Stomach (tissue), 4 donors: Measurements from ENCODE around the gene PTPRE.

Experiments
- POLR2A ChIP-seq, 4 donors: fragments of 450-650 bp; IDR thresholded peaks; one replicate each; pipeline ENCODE4 v1.6.1; 2016; ENCODE audit warnings: antibody characterized with exemption in 4 of 4, control low read depth in 2 of 4, mild to moderate bottlenecking in 1 of 4, moderate library complexity in 1 of 4
- POLR2AphosphoS5 ChIP-seq, 3 donors: sonication (generic); formaldehyde crosslinking; IDR thresholded peaks; one replicate each; pipeline ENCODE4 v1.6.1; 2016; ENCODE audit warnings: antibody characterized with exemption in 3 of 3
- TF ChIP-seq, protein P1 (sequence below), 7 experiments: fragments of 450-650 bp in 4 of 7; fragments of 200-600 bp in 3 of 7; sonication (generic) in 3 of 7; IDR thresholded peaks; one replicate each; pipeline ENCODE4 v1.5.1; 2016 to 2019; ENCODE audit warnings: antibody characterized with exemption in 7 of 7, control low read depth in 2 of 7, mild to moderate bottlenecking in 1 of 7

DNA sequence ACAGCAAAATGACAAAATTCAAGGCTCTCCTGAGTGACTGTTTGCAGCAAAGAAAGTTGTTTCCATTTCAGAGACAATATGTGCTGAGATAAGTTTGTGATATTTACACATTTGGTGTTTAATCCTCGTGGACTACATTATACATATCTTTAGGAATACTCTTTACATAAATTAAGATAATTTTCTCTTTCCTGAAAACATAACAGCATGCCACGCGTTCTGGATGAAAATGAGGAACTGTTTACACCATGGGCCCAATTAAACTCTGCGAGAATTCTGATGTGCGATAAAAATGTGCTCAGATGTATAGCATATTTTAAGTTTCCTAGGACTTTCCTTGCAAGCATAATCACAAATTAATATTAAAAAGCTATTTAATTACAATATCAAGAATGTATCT lies 26.4 kb downstream of the PTPRE start:
- TF ChIP-seq POLR2AphosphoS5 (IDR thresholded peaks at IDR 0.05) (no peak), POLR2A (IDR thresholded peaks at IDR 0.05) (no peak)
- TF ChIP-seq, protein P1, sequence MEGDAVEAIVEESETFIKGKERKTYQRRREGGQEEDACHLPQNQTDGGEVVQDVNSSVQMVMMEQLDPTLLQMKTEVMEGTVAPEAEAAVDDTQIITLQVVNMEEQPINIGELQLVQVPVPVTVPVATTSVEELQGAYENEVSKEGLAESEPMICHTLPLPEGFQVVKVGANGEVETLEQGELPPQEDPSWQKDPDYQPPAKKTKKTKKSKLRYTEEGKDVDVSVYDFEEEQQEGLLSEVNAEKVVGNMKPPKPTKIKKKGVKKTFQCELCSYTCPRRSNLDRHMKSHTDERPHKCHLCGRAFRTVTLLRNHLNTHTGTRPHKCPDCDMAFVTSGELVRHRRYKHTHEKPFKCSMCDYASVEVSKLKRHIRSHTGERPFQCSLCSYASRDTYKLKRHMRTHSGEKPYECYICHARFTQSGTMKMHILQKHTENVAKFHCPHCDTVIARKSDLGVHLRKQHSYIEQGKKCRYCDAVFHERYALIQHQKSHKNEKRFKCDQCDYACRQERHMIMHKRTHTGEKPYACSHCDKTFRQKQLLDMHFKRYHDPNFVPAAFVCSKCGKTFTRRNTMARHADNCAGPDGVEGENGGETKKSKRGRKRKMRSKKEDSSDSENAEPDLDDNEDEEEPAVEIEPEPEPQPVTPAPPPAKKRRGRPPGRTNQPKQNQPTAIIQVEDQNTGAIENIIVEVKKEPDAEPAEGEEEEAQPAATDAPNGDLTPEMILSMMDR (IDR thresholded peaks at IDR 0.05) = no peak
